NCI-H345 (cell line): ENCODE measurements around the gene HHEX.
A peak's percentile ranks its signal among the peaks of the same experiment; 100 is the strongest.

Experiments used
- DNase-seq: peaks from one replicate; lab custom pipeline; 2025; lab: John Stamatoyannopoulos, UW

Gene HHEX

DNA sequence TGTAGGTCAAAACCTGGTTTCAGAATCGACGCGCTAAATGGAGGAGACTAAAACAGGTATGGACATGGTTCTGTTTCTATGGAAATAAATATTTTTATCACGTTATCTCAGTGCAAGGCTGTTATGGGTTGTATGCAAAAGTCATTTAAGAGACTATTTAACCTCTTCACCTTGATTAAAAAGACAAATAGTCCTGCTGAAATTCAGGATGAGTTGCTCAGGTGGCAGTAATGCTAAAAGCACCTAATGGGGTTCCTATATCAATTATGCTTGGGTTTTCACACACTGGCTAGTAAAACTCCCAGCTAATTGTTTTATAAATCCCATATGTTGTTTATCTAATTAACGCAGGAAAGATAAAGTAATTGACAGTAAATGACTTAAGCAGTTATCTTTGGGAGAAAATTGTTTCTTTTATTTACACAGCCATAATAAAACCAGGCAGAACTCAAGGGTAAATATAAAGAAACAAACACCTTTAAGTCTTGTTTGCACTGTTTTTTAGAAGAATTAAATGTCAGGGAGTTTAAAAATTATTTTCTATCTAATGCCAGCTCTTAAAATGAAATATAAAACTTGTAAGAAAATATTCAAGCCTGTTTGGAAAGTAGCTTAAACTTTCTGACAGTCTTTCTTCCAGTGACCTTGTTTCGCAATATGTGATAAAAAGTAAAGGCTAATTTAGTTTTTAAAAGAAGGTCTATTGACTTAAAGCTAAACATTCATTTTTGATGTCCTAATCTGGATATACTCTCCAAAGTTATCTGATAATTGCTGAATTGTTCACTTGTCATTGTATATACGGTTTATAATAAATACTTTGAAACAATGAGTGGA lies 3.2 kb downstream of the HHEX start:
- no peak for DNase-seq

DNA sequence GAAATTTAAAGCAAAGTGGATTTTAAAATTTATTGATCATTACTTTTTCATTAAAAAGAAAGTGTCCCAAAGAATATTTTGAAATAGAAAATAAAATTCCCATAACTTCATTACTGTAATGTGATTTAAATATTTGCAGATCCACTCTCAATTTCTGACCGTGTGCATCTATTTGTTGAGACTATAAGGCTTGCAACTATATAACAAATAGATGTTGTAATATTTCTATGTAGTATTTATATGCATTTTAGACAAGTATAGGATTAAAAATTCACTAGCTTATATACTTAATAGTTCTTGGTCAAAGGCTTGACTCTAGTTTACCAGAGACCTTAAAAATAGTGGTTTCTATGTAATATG lies 3.8 kb downstream of the HHEX start:
- DNase-seq, result no peak

DNA sequence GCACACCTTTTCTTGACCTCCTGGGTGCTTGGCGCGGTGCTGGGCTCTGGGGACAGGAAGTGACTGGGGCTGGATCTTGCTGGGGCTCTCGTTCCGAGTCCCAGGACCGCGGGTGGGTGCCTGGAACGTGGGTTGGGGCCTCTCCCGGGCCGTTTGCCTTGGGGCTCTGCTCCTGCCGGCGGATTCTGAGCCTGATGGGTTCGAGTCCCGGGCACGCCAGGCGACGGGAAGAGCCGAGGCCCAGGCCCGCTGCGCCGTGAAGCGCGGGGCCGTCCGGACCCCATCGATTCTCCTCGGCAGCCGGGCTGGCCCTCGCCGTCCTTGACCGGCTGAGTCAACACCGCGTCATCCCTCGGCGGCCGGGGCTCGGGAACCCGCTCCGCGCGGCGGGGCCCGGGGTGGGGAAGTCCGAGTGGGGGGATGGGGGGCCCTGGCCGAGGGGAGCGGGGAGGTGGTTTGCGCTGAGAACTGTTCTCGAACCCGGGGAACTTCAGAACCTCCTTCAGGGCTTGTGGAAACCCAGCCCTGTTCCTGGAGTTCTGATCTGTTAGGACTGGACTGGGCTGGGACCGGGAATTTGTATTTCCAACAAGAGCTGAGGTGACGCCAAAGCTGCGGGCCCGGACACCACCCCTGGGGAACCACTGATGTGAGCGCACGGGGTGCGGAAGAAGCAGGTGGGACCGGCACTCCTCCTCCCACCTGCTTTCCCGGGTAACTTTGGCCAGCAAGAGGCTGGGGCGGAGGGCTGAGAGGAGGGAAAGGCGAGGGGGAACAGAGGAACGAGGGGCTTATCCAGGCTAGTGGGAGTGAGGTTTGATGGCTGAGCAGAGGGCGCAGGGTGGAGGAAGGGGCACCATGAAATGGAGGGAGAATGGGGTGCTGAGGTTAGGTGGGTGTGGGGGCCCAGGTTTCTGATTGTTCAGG lies 6.2 kb downstream of the HHEX start:
- DNase-seq, result no peak

DNA sequence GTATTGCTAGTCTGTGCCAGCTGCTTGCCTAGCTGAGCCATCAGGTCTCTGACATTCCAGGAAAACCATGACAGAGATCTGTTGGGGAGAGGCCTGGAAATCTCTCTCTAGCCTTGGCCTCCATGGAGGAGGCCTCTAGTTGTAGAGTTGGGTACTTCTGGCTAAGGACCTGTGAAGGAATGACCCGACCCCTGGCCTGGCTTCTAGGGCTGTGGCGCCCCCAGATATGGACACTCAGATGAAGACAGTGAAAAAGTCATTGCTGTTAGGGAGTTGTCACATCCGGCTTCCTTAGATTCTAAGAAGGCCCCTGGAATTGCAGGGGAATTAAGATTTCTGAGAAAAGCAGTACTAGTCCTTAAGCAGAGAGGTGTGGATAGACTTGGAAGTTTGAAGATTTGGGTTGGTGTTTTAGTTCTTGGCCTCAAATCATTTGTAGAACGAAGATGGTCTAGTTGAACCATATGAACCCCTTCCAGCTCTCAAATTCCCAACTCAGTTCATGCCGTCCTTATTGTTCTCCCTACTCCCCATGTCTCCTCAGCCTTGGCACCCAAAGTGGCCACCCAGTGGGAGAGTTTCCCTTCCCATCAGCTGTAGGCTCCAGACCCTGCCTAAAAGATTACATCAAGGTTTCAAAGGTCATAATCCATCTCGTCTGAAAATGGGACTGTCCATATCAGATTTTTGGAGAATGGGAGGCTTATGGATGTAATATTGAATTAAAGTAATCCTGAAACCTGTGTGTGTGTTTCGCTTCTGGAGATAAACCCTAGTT lies 7.0 kb downstream of the HHEX start:
- DNase-seq, result no peak

DNA sequence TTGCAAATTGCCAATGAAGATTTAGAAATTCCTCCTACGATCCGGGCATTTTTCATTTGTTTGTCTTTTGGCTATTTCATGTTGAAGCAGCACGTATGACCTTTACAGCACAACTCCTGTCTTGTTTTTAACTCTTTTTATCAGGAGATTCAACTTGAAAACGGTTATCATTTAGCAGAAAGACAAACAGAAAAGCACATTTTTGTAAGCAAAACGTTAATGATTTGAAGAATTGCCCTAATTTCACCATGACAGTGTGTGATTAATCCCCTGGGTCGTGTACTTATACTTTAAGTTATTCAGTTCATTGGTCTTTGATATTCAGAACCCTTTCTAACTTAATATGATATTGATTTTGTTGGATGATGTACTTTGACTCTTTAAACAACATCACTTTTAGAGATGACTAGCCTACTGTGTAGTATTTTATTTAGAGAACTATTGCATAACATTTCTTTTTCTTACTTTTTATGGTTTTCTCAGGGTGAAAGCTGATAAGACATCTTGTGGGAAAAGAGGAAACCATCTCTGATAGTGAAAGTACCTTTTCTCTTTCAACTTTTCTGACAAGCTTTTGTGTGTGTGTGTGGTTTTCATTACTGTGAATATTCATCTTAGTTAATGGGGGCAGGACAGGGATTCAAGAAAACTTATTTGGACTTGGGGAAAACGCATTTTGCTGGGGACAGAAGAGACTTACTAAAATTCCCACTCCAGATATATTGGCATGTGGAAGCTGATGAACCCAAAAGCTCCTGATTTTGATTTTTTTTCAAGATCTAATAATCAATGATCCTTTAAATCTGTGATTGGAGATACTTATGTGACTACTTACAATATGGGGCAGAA lies 8.1 kb downstream of the HHEX start:
- no peak for DNase-seq

DNA sequence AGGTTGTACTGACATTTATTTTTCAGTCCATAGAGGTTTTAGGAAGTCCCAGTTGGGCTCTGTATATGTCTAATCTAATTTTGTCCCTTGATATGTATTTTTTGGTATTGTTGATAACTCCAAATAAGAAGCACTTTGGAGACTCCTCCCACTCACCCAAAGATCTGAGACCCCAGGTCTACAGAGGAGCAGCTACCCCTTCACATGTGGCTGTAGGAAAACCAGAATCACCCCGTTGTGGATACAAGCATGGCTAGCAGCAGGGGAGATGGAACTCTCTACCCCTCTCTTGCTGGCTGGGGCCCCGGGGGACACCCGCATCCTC lies 9.4 kb downstream of the HHEX start:
- DNase-seq, result no peak

DNA sequence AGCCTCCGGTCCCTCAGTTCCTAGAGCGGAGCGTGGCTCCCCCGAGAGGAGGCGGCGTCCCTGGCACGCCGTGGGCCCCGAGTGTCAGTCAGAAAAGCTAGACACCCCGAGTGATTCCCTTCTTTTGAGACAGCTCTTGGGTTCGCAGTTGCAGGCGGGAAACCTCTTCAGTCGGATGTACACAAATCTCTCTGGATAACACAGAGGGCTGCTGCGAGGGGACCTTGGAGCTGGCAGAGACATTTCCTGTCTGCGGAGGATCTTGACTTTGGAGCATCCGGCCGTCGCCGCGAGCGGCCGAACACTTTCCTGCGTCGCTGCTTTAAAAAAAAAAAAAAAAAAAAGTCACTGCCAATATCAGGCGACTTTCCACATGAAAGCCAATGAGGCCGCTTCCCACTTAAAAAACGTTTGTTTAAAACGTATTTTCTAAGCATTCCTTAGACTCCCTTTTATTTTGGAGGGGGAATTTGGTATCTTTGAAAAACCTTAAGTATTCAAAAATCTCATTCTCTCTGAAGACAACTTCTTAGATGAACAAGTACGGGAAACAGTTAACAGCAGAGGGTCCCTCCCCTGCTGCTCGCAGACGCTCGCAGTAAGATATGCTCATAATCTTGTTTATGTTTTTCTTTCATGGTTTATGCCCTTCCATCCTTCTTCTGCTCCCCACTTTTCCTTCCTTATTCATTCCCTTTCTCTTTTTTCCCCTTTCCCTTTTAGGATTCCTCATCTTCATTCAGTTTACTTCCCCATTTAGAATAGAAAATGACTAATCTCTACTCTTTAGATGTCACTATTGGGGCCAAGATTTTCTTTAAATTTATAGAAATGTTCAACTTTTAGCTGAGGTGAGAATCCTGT lies 10.0 kb downstream of the HHEX start:
- DNase-seq, result peak; percentile 5

DNA sequence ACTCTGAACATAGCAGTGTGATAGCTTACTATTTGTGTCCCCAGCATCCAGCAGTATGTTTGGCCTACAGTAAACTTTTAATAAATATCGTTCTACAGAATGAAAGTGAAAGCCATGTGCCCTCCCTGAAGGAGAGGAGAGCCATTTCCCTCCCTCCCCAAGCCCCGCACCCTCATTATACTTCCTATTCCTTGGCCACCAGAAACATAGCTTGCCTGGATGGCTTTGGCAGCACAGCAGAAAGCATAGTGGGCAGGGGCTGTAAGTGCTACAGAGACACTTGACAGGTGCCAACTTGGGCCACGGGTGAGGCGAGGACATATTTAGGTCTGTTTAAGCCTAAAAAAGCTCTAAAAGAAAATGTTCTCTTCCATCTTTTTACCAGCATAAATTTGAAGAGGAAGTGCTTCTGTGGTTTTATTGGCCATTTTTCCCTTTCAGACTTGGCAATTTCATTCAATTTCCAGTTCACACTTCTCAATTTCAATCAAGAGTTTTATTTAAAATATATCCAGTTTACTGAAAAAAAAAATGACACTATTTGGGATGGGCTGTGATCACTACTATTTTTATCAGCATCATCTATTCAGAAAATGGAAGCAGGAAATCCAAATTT lies 12.7 kb downstream of the HHEX start:
- no peak for DNase-seq

DNA sequence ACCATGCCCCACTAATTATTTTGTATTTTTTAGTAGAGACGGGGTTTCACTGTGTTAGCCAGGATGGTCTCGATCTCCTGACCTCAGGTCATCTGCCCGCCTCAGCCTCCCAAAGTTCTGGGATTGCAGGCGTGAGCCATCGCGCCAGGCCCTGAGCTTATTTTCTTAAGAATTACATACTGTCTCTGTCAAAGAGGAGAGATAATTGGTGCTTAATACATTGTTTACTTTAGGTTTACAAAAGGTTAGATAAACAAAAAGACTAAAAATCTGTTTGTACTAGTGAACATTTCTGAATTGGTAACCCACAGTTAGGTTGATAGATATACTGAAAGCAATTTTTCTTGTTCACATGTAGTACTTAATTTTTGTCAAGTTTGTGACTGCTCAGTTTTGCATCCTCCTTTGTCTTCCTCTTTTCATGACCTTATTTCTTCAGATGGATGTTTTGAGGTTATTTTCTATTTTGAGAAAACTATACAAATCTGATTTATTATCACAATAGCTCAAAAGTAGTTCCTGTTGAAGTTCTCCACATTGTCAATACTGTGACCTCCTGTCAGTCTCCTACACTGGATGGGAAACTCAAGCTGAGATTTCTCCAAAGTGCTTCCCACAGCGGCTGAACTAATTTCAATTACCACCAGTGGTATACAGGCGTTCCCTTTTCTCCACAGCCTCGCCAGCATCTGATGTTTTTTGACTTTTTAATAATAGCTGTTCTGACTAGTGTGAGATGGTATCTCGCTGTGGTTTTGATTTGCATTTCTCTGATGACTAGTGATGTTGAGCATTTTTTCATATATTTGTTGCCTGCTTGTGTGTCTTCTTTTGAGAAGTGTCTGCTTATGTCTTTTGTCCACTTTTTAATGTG lies 22.5 kb downstream of the HHEX start:
- DNase-seq, result no peak

DNA sequence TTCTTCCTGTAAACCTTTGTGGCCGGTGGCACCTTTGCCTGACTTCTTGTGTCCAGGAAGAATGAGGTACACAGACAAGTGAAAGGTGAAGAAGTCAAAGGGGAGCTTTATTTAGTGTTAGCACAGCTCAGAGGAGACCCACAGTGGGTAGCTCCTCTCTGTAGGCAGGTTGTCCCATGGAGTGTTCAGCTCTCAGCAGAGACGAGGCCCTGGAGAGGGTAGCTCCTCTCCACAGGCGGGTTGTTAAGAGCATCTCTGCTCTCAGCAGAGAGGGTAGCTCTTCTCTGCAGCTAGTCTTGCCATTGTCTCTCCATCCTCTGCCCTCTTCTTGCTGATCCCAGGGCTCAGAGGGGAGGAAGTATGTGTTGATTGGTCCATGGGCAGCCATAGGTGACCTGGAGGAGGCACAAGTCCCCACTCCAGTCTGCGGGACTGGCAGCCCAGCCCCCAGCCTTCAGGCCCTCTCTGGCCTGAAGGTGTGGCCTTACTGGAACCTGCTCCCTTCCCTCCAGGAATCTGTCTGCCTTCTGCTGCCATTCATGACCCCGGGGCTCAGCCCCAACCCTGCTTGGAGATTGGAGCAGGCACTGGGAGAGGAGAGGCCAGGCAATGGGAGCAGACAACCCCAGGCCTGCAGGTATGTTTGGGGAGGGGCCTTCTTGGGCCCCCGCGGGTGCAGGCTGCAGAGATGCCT lies 24.5 kb downstream of the HHEX start:
- DNase-seq, result no peak

DNA sequence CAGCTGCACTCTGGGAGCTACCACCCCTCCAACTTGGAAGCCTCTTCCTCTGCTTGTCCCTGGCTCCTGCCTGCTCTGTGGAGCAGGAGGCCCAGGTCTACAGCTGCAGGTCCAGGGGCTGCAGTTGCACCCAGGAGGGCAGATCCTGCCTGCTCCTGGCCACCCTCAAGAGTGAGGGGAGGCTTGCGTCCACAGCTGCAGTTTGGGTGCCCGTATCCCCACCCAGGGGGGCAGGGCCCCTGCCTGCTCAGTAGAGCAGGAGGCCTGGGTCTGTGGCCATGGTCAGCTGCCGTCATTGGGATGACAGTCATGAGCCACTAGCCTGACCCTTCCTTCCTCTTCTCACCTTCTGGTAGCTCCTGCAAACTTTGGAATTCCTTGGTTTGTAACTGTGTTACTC lies 25.1 kb downstream of the HHEX start:
- DNase-seq, result no peak

DNA sequence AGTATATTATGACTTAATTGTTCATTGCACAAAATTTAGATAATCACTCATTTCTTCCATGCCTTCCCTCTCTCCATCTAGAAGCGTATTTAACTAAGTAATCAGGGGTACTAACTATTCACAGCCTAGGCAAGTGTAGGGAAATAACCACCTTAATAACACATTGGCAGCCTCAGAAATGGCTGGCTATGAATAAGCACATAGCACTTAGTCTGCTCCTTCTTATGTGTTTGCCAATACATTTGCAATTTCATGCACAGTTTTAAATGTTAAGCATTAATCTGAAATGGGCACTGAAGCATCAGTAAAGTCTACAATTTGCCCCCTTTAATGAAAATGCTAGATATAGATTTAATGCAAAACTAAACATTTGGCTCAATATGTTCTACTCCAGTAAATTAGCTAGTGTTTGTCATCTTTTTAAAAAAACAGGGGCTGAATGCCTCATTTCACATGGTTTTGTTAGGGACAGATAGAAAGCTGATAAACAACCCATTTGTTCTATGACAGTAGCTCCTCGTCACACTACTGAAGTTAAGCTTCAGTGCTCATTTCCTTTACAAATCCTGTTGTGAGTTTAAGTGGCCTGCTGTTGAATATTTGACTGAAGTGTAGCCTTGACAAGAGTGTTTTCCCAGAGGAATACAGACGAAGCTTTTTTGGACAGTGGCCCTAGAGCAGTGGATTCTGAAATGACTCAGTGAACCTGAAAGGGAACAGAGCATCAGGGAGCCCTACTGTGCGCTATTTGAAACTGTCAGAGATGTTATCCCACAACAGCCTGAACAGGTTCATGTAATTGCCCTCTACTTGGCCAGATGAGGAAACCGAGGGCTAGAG lies 30.5 kb downstream of the HHEX start:
- DNase-seq, result peak; percentile 92

DNA sequence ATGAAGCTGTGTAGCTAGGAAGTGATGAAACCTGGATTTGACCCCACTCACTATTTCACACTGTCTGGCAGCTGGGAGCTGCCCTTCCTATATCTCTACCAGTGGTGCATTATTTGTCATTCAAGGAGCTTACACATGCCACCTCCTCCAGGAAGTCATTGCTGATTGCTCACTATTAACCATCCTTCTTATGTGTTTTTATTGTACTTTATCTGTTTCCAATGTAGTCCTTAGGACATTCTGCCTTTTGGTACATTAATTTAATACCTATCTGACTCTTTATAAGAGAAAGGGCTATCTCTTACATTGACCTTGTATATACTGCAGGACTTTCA lies 31.0 kb downstream of the HHEX start:
- no peak for DNase-seq

DNA sequence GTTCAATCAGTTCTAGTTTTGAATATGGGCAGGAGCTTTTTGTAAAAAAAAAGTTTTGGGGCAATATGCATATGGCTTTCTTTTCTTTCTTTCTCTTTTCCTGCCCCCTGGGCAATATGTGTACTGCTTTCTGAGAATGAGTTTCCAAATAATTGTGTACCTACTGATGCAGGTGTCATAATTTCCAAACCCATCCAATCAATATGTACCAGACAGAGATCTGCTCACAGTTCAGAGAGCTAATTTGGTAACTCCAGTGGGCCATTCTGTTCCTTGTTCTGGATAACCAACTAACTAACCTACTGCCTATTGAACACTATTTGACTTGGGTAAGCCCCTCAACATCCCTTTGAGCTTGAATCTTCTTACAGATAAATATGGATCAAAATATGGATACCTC lies 32.6 kb downstream of the HHEX start:
- DNase-seq, result no peak

DNA sequence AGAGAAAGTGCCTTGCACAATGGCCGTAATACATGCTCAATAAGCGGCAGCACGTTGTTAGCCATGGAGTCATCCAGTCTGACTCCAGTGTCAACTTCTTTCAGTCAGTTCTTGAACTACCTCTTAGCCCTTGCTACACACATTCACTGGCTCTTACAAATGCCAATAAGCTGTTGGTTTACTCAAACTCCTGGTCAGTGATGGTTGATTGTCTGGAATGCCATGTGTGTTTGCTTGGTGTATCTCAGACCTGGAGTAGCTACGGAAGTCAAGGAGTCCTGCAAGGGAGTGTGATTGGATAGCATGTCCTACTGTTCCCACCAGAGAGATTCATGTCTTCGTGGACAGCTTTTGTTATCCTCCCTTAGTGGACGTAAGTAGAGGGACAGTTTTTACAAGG lies 37.4 kb downstream of the HHEX start:
- no peak for DNase-seq

DNA sequence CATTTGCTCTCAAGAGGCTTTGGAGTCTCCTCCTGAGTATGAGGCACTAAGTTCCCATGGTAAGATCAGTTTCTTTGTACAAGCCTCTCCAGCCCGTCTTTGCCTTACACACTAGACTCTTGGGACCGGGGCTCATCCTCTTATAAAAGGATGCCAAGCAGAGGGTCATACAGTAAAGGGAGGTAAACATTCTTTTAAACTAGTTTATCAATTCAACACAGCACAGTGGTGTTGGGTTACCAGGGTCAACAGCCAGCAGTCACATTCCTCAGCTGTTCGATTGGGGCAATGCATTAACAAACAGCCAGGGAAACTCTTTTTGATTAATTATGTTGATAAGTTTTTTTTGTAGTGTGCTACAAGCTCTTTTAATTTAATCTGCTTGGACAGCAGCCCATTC lies 37.8 kb downstream of the HHEX start:
- no peak for DNase-seq

DNA sequence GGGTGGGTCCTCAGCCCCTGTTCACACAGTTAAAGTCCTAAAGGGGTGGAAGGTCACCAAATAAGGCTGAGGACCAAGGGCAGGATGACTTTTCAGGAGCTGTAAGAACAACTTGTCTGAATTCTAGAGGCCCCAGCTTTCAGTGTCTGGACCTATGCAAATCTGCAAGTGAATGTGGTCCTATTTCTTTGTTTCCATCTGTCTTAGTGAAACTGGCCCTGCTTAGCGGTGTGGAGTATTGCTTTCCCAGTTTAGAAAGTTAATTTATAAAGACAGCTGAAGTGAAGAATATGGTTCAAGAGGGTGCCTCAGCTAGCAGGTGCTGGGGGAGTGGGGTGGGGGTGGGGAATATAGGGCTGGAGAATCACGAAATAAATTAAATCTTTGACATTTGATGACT lies 40.1 kb downstream of the HHEX start:
- DNase-seq, result no peak

DNA sequence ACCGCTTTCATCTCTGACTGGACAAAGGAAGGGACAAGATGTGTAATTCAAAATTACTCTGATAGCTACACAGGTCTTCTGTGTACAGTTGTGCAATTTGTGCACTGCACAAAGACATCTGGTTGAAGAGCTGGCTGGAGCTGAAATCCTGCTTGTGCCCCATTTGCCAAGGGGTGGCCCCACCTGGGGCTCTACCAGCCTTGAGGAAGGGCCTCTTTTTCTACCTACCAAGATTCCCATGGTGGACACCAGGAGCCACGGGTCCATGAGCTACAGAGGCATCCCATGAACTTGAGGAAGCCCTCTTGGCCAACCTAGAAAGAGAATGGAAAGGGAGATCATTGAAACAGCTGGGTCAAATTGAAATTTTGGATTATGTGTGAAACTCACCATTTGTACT lies 43.2 kb downstream of the HHEX start:
- DNase-seq, result no peak
